GM19463 (cell line): ENCODE data around the gene CETP.
A peak's percentile ranks its signal among the peaks of the same experiment; 100 is the strongest.
"Not testable (repeated sequence)": the region's sequence is repeated elsewhere in the genome, so short reads cannot be mapped to it uniquely, and the experiment has no call there.

ENCODE experiments used
- ATAC-seq: cut with Tn5 transposase; IDR thresholded peaks from one replicate; pipeline ENCODE4 v1.9.1; 2021; ENCODE audit warnings: mild to moderate bottlenecking, moderate library complexity; ENCODE audit not compliant: unreplicated experiment

CETP gene

GRCh38 chr16:56980201-56980535 is 18.4 kb downstream of the CETP start:
- no peak for ATAC-seq

GRCh38 chr16:56980792-56981724 is 19.3 kb downstream of the CETP start:
- no peak for ATAC-seq

- no peak for ATAC-seq
Measured at GRCh38 chr16:56981729-56982271, 20.1 kb downstream of the CETP start.

GRCh38 chr16:56982695-56983094 is 20.9 kb downstream of the CETP start:
- ATAC-seq, result no peak

GRCh38 chr16:56983211-56983751 is 21.5 kb downstream of the CETP start:
- no peak for ATAC-seq

DNA sequence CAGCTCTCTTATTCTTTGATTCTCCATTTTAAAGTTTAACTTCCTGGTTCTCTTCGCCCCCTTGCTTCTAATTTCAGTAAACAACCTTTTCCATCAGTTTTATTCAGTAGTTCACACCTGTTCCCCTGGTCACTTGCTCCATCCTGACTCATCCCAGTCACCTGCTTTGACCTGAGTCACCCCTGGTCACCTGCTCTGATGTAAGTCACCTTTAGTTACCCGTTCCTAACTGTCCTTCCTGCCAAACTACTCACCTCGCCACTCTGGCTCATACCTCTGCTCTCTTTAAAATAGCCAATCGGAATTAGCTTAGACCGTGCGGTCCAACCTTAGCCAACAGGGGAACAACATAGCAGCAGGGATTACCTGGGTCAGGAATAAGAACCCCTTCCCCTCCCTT is 22.9 kb downstream of the CETP start:
- no peak for ATAC-seq

GRCh38 chr16:56985288-56985961 is 23.7 kb downstream of the CETP start:
- no peak for ATAC-seq

DNA sequence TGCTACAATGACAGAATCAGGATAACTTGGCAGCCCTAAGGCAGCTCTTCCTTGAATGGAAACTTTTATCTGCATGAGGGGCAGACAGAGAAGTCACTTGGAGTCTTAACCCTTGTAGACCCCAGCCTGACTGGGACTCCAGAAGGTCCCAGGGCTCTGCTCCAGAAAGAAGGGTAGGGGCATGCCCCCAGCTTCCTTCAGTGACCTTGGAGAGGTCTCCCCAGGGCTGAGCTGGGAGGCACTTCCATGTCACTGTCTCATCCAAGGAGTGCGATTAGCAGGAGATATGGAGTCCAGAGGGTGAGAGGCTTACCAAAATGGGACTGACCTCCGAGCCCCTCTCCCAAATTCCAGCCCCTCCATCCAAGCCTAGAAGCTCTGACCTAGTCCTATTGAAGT is 24.2 kb downstream of the CETP start:
- no peak for ATAC-seq

DNA sequence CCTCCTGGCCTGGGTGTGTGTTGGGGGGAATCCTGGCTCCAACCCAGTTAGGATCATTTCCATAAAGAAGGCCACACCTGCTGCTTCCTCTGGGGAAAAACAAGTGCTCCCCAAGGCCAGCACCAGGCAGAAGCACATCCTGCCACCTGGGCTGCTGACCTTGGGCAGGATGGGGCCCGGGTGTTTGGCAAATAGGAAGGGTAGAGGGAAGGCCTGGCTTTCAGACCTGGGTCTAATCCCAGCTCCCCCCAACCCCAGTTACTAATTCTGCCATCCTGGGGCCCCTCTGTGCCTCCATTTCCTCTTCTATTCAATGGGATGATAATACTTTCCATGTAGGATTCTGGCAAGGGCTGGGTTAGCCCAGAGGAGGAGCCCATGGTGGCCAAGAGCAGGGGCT is 24.6 kb downstream of the CETP start:
- no peak for ATAC-seq

- ATAC-seq, result not testable (repeated sequence)
Measured at GRCh38 chr16:56986908-56987307, 25.2 kb downstream of the CETP start.

DNA sequence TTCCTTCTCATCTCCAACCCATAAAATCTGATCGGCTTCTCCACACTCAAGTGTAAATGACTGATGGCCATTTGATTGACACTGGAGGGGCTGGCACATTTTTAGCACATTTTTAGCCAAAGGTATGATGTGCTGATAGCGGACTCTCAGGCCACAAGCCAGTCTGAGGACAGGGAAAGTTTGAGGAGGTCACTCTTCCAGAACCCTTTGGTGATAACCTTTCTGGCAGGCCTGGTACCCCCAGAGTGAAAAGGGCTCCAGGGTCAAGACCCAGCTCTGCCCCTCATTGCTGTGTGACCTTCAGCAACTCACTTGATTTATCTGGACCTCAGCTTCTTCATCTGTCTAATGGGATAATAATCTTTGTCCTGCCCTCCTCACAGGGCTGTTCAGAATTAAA is 25.9 kb downstream of the CETP start:
- no peak for ATAC-seq

DNA sequence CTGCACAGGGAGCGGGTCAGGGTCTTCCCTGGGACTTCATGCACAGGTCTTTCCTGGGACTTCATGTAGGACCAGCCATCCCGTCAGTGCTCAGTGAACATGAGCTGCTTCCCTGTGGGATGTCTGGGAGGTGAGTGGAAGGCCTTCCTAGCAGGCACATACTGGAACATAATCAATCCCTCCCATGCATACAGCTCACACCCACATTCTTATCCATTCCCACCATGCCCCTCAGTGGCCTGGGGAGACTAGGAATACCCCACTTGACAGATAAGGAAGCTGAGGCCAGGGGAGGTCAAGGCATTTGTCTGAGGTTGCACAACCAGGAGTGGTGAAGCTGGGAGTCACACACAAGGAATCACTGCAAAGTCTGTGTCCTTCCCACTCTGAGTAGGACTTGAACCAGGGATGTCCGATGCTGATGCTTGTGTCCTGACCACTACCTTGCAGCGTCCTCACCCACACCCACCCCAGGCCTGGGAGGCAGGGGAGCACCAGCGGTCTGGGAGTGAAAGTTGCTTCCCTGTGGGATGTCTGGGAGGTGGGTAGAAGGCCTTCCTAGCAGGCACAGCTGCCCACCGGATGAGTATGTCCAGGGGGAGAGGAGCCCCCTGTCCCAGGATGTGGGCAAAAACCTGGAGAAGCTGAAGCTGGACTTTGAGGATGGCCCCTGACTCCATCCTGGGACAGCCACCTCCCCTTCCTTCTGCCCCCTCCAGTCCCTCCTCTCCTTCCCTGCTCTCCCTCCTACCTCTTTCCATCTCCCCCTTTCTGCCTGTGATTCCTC is 26.6 kb downstream of the CETP start:
- no peak for ATAC-seq

- ATAC-seq, result peak; percentile 80
Measured at GRCh38 chr16:56988948-56989945, 27.5 kb downstream of the CETP start, which contains the start of gene NLRC5. TSS of gene NLRC5 (plus strand) at chr16:56989557. CDS start at chr16:57020713, 31,156 bp downstream.

GRCh38 chr16:56989988-56990387 is 28.2 kb downstream of the CETP start:
- no peak for ATAC-seq

GRCh38 chr16:56990407-56991286 is 28.9 kb downstream of the CETP start:
- no peak for ATAC-seq

- ATAC-seq, result not testable (repeated sequence)
Measured at GRCh38 chr16:56992431-56992830, 30.7 kb downstream of the CETP start.

GRCh38 chr16:56993204-56993603 is 31.5 kb downstream of the CETP start:
- no peak for ATAC-seq

DNA sequence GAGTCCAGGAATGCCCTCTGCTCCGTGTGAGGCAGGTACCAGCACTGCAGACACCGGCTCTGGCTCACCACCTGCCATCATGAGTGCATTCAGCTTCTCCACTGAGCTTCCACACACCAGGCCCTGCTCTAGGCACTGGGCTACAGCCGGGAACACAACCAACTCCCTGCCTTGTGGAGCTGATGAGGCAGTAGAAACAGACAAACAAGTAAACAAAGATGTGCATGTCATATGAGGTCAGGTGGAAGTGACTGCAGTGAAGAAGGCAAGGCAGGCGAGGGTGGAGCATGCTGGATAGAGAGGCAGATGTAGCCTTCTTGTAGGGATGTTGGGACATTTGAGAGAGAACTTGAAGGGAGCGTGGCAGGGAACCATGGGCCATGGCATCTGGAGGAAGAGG is 32.6 kb downstream of the CETP start:
- no peak for ATAC-seq
